ENCODE measurements around the gene OR51E1. TPM values are rescaled to one million over a fixed set of nuclear protein-coding genes. Genes with fewer than 3 reads are reported as not detected.

OR51E1 gene, protein sequence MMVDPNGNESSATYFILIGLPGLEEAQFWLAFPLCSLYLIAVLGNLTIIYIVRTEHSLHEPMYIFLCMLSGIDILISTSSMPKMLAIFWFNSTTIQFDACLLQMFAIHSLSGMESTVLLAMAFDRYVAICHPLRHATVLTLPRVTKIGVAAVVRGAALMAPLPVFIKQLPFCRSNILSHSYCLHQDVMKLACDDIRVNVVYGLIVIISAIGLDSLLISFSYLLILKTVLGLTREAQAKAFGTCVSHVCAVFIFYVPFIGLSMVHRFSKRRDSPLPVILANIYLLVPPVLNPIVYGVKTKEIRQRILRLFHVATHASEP
- total RNA-seq (2013; cell fraction: nucleolus; rRNA removed) = not detected in 2 replicates
- total RNA-seq (2014; rRNA removed) (not detected in 2 replicates), total RNA-seq (2014; rRNA removed; fragmentation: Illumina TruSeq; extraction: Trizol) (not detected in 2 replicates), total RNA-seq (2021) (not detected in 2 replicates), polyA plus RNA-seq (2011; rRNA removed) (not detected in 2 replicates), polyA plus RNA-seq (2014; fragmentation: Illumina TruSeq; extraction: Trizol) (not detected in 2 replicates), polyA plus RNA-seq (2014; fragmentation: Nextera tagmentation; extraction: Ambion mirVana) (not detected), polyA plus RNA-seq (2014; rRNA removed) (not detected in 2 replicates), polyA plus RNA-seq (2016; fragmentation: Nextera tagmentation; extraction: Ambion mirVana) (not detected), polyA minus RNA-seq (2011; rRNA and poly(A)+ RNA removed) (not detected in 2 replicates), Bru-seq, nascent RNA (percentile 7 among the genes with signal in this experiment), BruChase-seq, experiment 1, labeled RNA remaining after a 6-hour chase (not detected), BruChase-seq, experiment 2, labeled RNA remaining after a 2-hour chase (not detected)
- not detected for polyA plus RNA-seq (2011; ENCODE audit: low read depth)
- polyA plus RNA-seq (2011; cell fraction: cytosol; rRNA removed) = not detected in 2 replicates
- not detected in 2 replicates for polyA plus RNA-seq (2011; cell fraction: nucleus; rRNA removed)
- not detected in 2 replicates for polyA plus RNA-seq (2012)
- not detected in 2 replicates for polyA minus RNA-seq (2011; cell fraction: cytosol; rRNA and poly(A)+ RNA removed)
- polyA minus RNA-seq (2011; cell fraction: nucleus; rRNA and poly(A)+ RNA removed) = not detected in 2 replicates
- long read RNA-seq, experiment 1 = 0 reads
- long read RNA-seq, experiment 2 = 0 reads

DNA sequence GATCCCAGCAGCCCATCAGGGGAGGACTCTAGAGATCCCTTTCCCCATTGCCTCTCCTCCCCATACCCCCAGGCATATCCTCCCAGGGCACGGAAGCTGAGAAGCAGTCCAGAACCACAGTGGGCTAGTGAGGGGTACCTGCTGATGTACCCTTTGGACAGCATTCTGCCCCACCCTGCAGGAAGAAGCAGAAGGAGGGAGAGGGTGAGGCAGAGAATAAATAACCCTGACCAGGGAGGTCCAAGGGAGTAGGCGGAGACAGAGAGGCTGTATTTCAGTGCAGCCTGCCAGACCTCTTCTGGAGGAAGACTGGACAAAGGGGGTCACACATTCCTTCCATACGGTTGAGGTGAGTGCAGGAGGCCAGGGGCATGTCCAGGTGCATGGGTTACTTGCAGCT, at the start of gene OR51E1:
OR51E1 (plus strand) TSS at position 301 of the 400 bp plus-strand sequence. CDS start 8,545 bp downstream, outside the sequence.
- H3K9me3 ChIP-seq (replicated peaks; ENCODE audit: control insufficient read depth, insufficient read depth, low read length) = no peaks in the 10 kb centered on the region
- no peak for ATAC-seq
- TF ChIP-seq CREB1 (IDR thresholded peaks at IDR 0.05; ENCODE audit: low read depth) (no peak), POU2F2 (IDR thresholded peaks at IDR 0.05; ENCODE audit: borderline replicate concordance, low read depth, low read length) (no peak), ZBED1 (IDR thresholded peaks at IDR 0.05; ENCODE audit: borderline replicate concordance) (no peak), ZNF24 (IDR thresholded peaks at IDR 0.05) (no peak), JUNB (IDR thresholded peaks at IDR 0.05) (no peak), KAT2A (conservative IDR thresholded peaks at IDR 0.05; ENCODE audit: control insufficient read depth, low read depth, low read length) (no peak), POLR2A (IDR thresholded peaks at IDR 0.05; ENCODE audit: low read depth, low read length) (no peak), PAX8 (IDR thresholded peaks at IDR 0.05) (no peak), SREBF2 (IDR thresholded peaks at IDR 0.05; ENCODE audit: low read length) (no peak), HDGF (IDR thresholded peaks at IDR 0.05) (no peak), SP1 (IDR thresholded peaks at IDR 0.05; ENCODE audit: low read depth, low read length) (no peak), GABPA (IDR thresholded peaks at IDR 0.05; ENCODE audit: low read depth) (no peak), BHLHE40 (IDR thresholded peaks at IDR 0.05; ENCODE audit: borderline replicate concordance in 1 of 2, low read depth in 2 of 2, low read length in 1 of 2) (no peak)
- TF ChIP-seq, protein P1, sequence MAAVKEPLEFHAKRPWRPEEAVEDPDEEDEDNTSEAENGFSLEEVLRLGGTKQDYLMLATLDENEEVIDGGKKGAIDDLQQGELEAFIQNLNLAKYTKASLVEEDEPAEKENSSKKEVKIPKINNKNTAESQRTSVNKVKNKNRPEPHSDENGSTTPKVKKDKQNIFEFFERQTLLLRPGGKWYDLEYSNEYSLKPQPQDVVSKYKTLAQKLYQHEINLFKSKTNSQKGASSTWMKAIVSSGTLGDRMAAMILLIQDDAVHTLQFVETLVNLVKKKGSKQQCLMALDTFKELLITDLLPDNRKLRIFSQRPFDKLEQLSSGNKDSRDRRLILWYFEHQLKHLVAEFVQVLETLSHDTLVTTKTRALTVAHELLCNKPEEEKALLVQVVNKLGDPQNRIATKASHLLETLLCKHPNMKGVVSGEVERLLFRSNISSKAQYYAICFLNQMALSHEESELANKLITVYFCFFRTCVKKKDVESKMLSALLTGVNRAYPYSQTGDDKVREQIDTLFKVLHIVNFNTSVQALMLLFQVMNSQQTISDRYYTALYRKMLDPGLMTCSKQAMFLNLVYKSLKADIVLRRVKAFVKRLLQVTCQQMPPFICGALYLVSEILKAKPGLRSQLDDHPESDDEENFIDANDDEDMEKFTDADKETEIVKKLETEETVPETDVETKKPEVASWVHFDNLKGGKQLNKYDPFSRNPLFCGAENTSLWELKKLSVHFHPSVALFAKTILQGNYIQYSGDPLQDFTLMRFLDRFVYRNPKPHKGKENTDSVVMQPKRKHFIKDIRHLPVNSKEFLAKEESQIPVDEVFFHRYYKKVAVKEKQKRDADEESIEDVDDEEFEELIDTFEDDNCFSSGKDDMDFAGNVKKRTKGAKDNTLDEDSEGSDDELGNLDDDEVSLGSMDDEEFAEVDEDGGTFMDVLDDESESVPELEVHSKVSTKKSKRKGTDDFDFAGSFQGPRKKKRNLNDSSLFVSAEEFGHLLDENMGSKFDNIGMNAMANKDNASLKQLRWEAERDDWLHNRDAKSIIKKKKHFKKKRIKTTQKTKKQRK (IDR thresholded peaks at IDR 0.05; ENCODE audit: low read depth, low read length) = no peak
- TF ChIP-seq, protein P2, sequence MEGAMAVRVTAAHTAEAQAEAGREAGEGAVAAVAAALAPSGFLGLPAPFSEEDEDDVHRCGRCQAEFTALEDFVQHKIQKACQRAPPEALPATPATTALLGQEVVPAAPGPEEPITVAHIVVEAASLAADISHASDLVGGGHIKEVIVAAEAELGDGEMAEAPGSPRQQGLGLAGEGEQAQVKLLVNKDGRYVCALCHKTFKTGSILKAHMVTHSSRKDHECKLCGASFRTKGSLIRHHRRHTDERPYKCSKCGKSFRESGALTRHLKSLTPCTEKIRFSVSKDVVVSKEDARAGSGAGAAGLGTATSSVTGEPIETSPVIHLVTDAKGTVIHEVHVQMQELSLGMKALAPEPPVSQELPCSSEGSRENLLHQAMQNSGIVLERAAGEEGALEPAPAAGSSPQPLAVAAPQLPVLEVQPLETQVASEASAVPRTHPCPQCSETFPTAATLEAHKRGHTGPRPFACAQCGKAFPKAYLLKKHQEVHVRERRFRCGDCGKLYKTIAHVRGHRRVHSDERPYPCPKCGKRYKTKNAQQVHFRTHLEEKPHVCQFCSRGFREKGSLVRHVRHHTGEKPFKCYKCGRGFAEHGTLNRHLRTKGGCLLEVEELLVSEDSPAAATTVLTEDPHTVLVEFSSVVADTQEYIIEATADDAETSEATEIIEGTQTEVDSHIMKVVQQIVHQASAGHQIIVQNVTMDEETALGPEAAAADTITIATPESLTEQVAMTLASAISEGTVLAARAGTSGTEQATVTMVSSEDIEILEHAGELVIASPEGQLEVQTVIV (IDR thresholded peaks at IDR 0.05; ENCODE audit: borderline replicate concordance, partially characterized antibody) = no peak
- TF ChIP-seq, protein P3, sequence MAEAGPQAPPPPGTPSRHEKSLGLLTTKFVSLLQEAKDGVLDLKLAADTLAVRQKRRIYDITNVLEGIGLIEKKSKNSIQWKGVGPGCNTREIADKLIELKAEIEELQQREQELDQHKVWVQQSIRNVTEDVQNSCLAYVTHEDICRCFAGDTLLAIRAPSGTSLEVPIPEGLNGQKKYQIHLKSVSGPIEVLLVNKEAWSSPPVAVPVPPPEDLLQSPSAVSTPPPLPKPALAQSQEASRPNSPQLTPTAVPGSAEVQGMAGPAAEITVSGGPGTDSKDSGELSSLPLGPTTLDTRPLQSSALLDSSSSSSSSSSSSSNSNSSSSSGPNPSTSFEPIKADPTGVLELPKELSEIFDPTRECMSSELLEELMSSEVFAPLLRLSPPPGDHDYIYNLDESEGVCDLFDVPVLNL (IDR thresholded peaks at IDR 0.05; ENCODE audit: low read depth, low read length) = no peak

More for the DNA sequence above, at the start of gene OR51E1:
- DNase-seq (ENCODE audit: low read depth, low spot score) = no peak
- RAD21 ChIA-PET (ENCODE audit: unreplicated experiment) = no interaction called here
- intact Hi-C loops (cut with micrococcal nuclease; ENCODE audit: unreplicated experiment) (no loop called here), in situ Hi-C loops (cut with MboI) (no loop called here)
- POLR2A ChIA-PET = no interaction called here
- H3K27ac ChIP-seq (ENCODE audit: control insufficient read depth, insufficient read depth) = no peak within 1 kb of the TSS
- H2AFZ ChIP-seq (ENCODE audit: control insufficient read depth, low read depth, low read length) = no peak within 1 kb of the TSS
- H3K79me2 ChIP-seq (ENCODE audit: control insufficient read depth, insufficient read depth, low read length) = no peaks in the 10 kb centered on the region
- CTCF ChIA-PET = interaction anchor here (0.6 to 1.0 kb wide), 2 partner anchors 8 to 548 kb away, joined by 3 to 4 read pairs; no protein-coding TSS in a partner anchor
- FAIRE-seq = no peak
- BruUV-seq (replicated peaks) = no TSS peak
- no peaks in the 10 kb centered on the region for H3K36me3 ChIP-seq (ENCODE audit: control insufficient read depth in 2 of 2, insufficient read depth in 2 of 2, low read length in 1 of 2)
- no peak within 1 kb of the TSS for H3K9ac ChIP-seq (ENCODE audit: control insufficient read depth, insufficient read depth, low read length)
- SMC1A ChIA-PET (ENCODE audit: uncharacterized antibody, unreplicated experiment) = no interaction called here
- no peak within 1 kb of the TSS for H3K4me3 ChIP-seq
- H3K27me3 ChIP-seq (replicated peaks in 1 of 2; ENCODE audit: control insufficient read depth in 2 of 2, insufficient read depth in 2 of 2, low read length in 1 of 2) = no peaks in the 10 kb centered on the region
- no peaks in the 10 kb centered on the region for H3K4me1 ChIP-seq (ENCODE audit: control insufficient read depth, insufficient read depth, low read length)
- WGBS (ENCODE audit: insufficient coverage, insufficient replicate concordance, low lambda C conversion rate, missing lambda C conversion rate) = 9% methylated on average over 3 of the region's 3 CpGs
- H3K4me2 ChIP-seq (ENCODE audit: control insufficient read depth, insufficient read depth) = no peak within 1 kb of the TSS
- no peaks in the 10 kb centered on the region for H4K20me1 ChIP-seq (ENCODE audit: control insufficient read depth, insufficient read depth)
